ENCODE measurements around the gene ARHGAP27. TPM values are rescaled to one million over a fixed set of nuclear protein-coding genes. Genes with fewer than 3 reads are reported as not detected.
"Not testable (repeated sequence)": the region's sequence is repeated elsewhere in the genome, so short reads cannot be mapped to it uniquely, and the experiment has no call there.

ARHGAP27 gene
- total and polyA plus RNA-seq, 8 donors: 3.1 to 22.4 (median 7.4) TPM

GRCh38 chr17:45453731-45454130 is 21.1 kb upstream of the ARHGAP27 start:
- DNase-seq; ATAC-seq; H3K27ac ChIP-seq; H3K27me3 ChIP-seq; intact Hi-C loops (cut with DNase I); H3K4me1 ChIP-seq; H3K36me3 ChIP-seq; FAIRE-seq; H3K9me3 ChIP-seq; H3K4me3 ChIP-seq: not testable (repeated sequence)
- WGBS, 2 donors: 90 to 97% methylated on average over 10 to 17 of the region's 17 CpGs

GRCh38 chr17:45453225-45453534 is 20.5 kb upstream of the ARHGAP27 start:
- FAIRE-seq: not testable (repeated sequence)

GRCh38 chr17:45452329-45453224 is 19.9 kb upstream of the ARHGAP27 start:
- H3K4me1 ChIP-seq; H3K27ac ChIP-seq; FAIRE-seq; H3K9me3 ChIP-seq; ATAC-seq; H3K36me3 ChIP-seq; intact Hi-C loops (cut with DNase I); DNase-seq; H3K27me3 ChIP-seq; H3K4me3 ChIP-seq: not testable (repeated sequence)
- WGBS, 2 donors: 76 to 84% methylated on average over 9 of the region's 9 CpGs

More at GRCh38 chr17:45453225-45453534, 20.5 kb upstream of the ARHGAP27 start:
- WGBS, 2 donors: 95 to 100% methylated on average over 1 to 5 of the region's 7 CpGs
- DNase-seq; intact Hi-C loops (cut with DNase I); H3K36me3 ChIP-seq; H3K27me3 ChIP-seq; H3K9me3 ChIP-seq; ATAC-seq; H3K4me3 ChIP-seq; H3K27ac ChIP-seq; H3K4me1 ChIP-seq: not testable (repeated sequence)

GRCh38 chr17:45451660-45452059 is 19.0 kb upstream of the ARHGAP27 start:
- H3K9me3 ChIP-seq; FAIRE-seq; H3K4me3 ChIP-seq; H3K27ac ChIP-seq; intact Hi-C loops (cut with DNase I); ATAC-seq; H3K36me3 ChIP-seq; H3K4me1 ChIP-seq; H3K27me3 ChIP-seq; DNase-seq: not testable (repeated sequence)
- WGBS, 2 donors: 91 to 98% methylated on average over 7 of the region's 10 CpGs

GRCh38 chr17:45451131-45451530 is 18.5 kb upstream of the ARHGAP27 start:
- Histone ChIP-seq H3K27ac (no peak overlapping the region), H3K4me1 (no peaks in the 10 kb centered on the region), H3K9me3 (no peaks in the 10 kb centered on the region), H3K27me3 (no peaks in the 10 kb centered on the region), H3K4me3 (no peak overlapping the region), H3K36me3 (peaks cover 0 to 5% (median 0%) of the 10 kb centered on the region in 3 donors)
- ATAC-seq (no peak), FAIRE-seq (no peak), DNase-seq (no peak)
- TF ChIP-seq CTCF (IDR thresholded peaks at IDR 0.05): no peak
- WGBS, 2 donors: 92 to 93% methylated on average over 6 to 8 of the region's 8 CpGs
- intact Hi-C loops (cut with DNase I): no loop called here

GRCh38 chr17:45449708-45450329 is 17.1 kb upstream of the ARHGAP27 start:
- H3K9me3 ChIP-seq; FAIRE-seq; ATAC-seq; H3K4me1 ChIP-seq; intact Hi-C loops (cut with DNase I); H3K27ac ChIP-seq; H3K27me3 ChIP-seq; H3K36me3 ChIP-seq; H3K4me3 ChIP-seq: not testable (repeated sequence)
- 97 to 100% methylated on average over 1 of the region's 1 CpG for WGBS, 2 donors
- peak in 1 of 6 donors; percentile 2 for DNase-seq

- intact Hi-C loops (cut with DNase I); H3K27ac ChIP-seq; H3K27me3 ChIP-seq; H3K9me3 ChIP-seq; FAIRE-seq; ATAC-seq; H3K36me3 ChIP-seq; H3K4me1 ChIP-seq; H3K4me3 ChIP-seq; DNase-seq: not testable (repeated sequence)
- 97 to 100% methylated on average over 1 of the region's 1 CpG for WGBS, 2 donors
These were observed 16.6 kb upstream of the ARHGAP27 start for GRCh38 chr17:45449260-45449659.

GRCh38 chr17:45448483-45448882 is 15.8 kb upstream of the ARHGAP27 start:
- FAIRE-seq; H3K4me1 ChIP-seq; H3K9me3 ChIP-seq; H3K4me3 ChIP-seq; H3K36me3 ChIP-seq; ATAC-seq; H3K27me3 ChIP-seq; intact Hi-C loops (cut with DNase I); DNase-seq: not testable (repeated sequence)
- peak overlapping the region in 1 of 4 donors; percentile 46 for H3K27ac ChIP-seq
- 86% methylated on average over 1 of the region's 1 CpG; no CpG with 5 or more reads in 1 of the 2 donors for WGBS, 2 donors

- FAIRE-seq; H3K9me3 ChIP-seq; H3K4me3 ChIP-seq; H3K4me1 ChIP-seq; H3K36me3 ChIP-seq; H3K27me3 ChIP-seq; intact Hi-C loops (cut with DNase I): not testable (repeated sequence)
- peak overlapping the region in 2 of 4 donors; percentile 1 to 46 for H3K27ac ChIP-seq
- peak in 3 of 4 donors; percentile 33 to 64 (median 49) for ATAC-seq
- peak in 1 of 6 donors; percentile 27 for DNase-seq
- 69 to 71% methylated on average over 7 of the region's 7 CpGs for WGBS, 2 donors
These were observed 15.4 kb upstream of the ARHGAP27 start for GRCh38 chr17:45448066-45448465.

GRCh38 chr17:45447650-45448049 is 15.0 kb upstream of the ARHGAP27 start:
- DNase-seq (peak in 1 of 6 donors; percentile 7), ATAC-seq (peak in 2 of 4 donors; percentile 5 to 6)
- H3K4me3 ChIP-seq; FAIRE-seq; H3K9me3 ChIP-seq; H3K4me1 ChIP-seq; H3K36me3 ChIP-seq; intact Hi-C loops (cut with DNase I); H3K27me3 ChIP-seq: not testable (repeated sequence)
- WGBS, 2 donors: 80 to 83% methylated on average over 14 of the region's 14 CpGs
- peak overlapping the region in 2 of 4 donors; percentile 1 to 46 for H3K27ac ChIP-seq

Measured in pancreas (tissue), 10 donors.